ENCODE results near the gene CHSY1. TPM values are rescaled to one million over a fixed set of nuclear protein-coding genes. Genes with fewer than 3 reads are reported as not detected.

Gene CHSY1
- total RNA-seq, 1 experiment from 2014 or later, result 29.8 TPM

DNA sequence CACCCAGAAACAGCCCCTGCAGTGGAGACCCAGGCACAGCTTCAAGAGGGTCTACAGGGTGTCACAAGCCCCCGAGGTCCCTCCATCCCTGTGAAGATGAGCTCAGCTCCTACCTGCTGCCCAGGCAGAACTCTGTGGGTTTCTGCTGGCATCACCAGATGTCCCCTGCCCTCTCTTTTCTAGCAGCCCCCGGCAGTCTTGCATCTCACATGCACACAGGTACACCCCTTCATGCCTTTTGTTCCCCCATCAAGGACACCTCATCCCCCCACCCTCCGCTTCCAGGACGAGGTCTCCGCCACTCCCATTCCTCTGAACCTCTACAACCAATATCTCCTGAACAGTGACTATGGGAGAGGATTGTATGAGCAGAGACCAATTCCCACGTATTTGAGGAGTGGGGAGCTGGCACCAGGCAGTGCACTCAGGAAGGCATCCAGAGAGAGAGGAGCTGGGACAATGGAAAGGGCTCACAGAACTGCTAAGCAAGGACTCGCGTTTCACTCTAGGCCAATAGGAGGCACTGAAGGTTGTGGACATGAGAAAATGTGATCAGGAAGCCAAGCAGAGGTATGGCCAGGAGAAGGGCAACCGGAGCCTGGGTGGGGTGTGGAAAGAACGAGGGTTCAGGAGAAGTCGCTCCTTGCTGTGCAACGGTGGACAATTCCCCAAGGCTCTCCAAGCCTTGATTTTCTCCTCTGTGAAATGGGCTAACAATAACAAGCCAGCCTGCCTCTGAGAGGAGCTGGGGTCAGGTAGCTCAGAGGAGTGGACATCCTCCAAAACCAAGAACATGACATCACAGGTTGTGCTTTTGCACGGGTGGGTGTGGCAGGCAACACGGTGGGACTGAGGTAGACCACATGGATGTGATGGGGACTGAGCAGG is 115.2 kb downstream of the CHSY1 start:
- BruUV-seq (replicated peaks), result no TSS peak
- H3K4me3 Mint-ChIP-seq (ENCODE audit: unreplicated experiment), result no peak overlapping the region
- H3K9me3 Mint-ChIP-seq (ENCODE audit: unreplicated experiment), result no peaks in the 10 kb centered on the region
- ChIA-PET POLR2A (no interaction called here), CTCF (interaction anchor here (1.4 kb wide), 1 partner anchor 219 kb away, joined by 3 read pairs; no protein-coding TSS in a partner anchor)
- no peaks in the 10 kb centered on the region for H3K27me3 Mint-ChIP-seq (ENCODE audit: insufficient read depth, unreplicated experiment)
- peaks cover 1% of the 10 kb centered on the region for H3K4me1 Mint-ChIP-seq (ENCODE audit: insufficient read depth, unreplicated experiment)
- peaks cover 2% of the 10 kb centered on the region for H3K36me3 Mint-ChIP-seq (ENCODE audit: insufficient read depth, unreplicated experiment)
- H3K27ac Mint-ChIP-seq (ENCODE audit: low read depth, unreplicated experiment), result no peak overlapping the region
- DNase-seq (ENCODE audit: unreplicated experiment), result no peak
- intact Hi-C loops (cut with micrococcal nuclease), result loop anchor here (5.0 kb wide), 1 partner anchor 51 kb away; no protein-coding TSS in a partner anchor
- TF ChIP-seq, protein P1, sequence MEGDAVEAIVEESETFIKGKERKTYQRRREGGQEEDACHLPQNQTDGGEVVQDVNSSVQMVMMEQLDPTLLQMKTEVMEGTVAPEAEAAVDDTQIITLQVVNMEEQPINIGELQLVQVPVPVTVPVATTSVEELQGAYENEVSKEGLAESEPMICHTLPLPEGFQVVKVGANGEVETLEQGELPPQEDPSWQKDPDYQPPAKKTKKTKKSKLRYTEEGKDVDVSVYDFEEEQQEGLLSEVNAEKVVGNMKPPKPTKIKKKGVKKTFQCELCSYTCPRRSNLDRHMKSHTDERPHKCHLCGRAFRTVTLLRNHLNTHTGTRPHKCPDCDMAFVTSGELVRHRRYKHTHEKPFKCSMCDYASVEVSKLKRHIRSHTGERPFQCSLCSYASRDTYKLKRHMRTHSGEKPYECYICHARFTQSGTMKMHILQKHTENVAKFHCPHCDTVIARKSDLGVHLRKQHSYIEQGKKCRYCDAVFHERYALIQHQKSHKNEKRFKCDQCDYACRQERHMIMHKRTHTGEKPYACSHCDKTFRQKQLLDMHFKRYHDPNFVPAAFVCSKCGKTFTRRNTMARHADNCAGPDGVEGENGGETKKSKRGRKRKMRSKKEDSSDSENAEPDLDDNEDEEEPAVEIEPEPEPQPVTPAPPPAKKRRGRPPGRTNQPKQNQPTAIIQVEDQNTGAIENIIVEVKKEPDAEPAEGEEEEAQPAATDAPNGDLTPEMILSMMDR (IDR thresholded peaks at IDR 0.05; ENCODE audit: unreplicated experiment), result no peak

DNA sequence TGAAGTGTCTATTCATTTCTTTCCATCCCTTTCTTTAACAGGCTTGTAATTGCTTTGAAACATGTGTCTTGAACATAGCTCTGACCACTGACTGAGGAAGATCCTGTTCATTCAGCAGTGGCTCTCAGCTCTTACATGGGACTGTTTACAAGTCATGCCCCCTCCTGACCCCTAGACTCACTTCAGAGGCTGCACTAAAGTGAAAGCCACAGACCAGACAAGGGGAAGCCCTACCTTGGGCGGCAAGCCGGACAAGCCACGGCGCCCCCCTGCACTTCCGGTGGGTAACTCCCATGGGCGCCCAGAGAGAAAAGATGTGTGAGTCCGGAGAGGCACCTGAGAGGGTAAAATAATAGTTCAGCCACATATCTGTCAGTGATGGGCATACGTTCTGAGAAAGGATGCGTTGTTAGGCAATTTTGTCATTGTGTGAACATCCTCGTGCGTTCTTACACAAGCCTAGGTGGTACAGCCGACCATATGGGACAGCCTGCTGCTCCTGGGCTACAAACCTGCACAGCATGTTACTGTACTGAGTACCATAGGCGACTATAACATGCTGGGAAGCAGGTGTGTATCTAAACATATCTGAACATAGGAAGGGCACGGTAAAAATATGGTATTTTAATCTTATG is 116.2 kb downstream of the CHSY1 start:
- H3K4me3 Mint-ChIP-seq (ENCODE audit: unreplicated experiment), result no peak overlapping the region
- ChIA-PET CTCF (interaction anchor here (0.6 kb wide), 1 partner anchor 117 kb away, joined by 3 read pairs; no protein-coding TSS in a partner anchor), POLR2A (no interaction called here)
- intact Hi-C loops (cut with micrococcal nuclease), result loop anchor here (5.0 kb wide), 1 partner anchor 52 kb away; no protein-coding TSS in a partner anchor
- BruUV-seq (replicated peaks), result no TSS peak
- H3K27ac Mint-ChIP-seq (ENCODE audit: low read depth, unreplicated experiment), result no peak overlapping the region
- no peak for DNase-seq (ENCODE audit: unreplicated experiment)
- no peaks in the 10 kb centered on the region for H3K27me3 Mint-ChIP-seq (ENCODE audit: insufficient read depth, unreplicated experiment)
- TF ChIP-seq, protein P1 (IDR thresholded peaks at IDR 0.05; ENCODE audit: unreplicated experiment), result no peak
- H3K9me3 Mint-ChIP-seq (ENCODE audit: unreplicated experiment), result no peaks in the 10 kb centered on the region
- H3K36me3 Mint-ChIP-seq (ENCODE audit: insufficient read depth, unreplicated experiment), result no peaks in the 10 kb centered on the region
- H3K4me1 Mint-ChIP-seq (ENCODE audit: insufficient read depth, unreplicated experiment), result peaks cover 8% of the 10 kb centered on the region

DNA sequence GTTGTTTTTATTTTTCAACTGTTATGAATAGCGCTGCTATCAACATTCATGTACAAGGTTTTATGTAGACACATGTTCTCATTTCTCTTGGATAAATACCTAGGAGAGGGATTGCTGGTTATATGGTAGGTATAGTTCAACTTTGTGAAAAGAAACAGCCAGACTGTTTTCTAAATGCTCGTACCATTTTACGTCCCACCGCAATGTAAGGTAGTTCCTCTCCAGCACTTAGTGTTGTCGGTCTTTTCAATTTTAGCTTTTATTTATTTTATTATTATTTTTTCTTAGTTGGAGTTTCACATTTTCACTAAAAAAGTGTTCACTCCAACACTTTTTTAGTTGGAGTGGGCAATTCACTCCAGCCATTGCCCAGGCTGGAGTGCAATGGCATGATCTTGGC is 117.1 kb downstream of the CHSY1 start:
- Mint-ChIP-seq H3K4me1 (ENCODE audit: insufficient read depth, unreplicated experiment) (peaks cover 8% of the 10 kb centered on the region), H3K27me3 (ENCODE audit: insufficient read depth, unreplicated experiment) (no peaks in the 10 kb centered on the region), H3K9me3 (ENCODE audit: unreplicated experiment) (peaks cover 7% of the 10 kb centered on the region), H3K4me3 (ENCODE audit: unreplicated experiment) (no peak overlapping the region), H3K27ac (ENCODE audit: low read depth, unreplicated experiment) (no peak overlapping the region), H3K36me3 (ENCODE audit: insufficient read depth, unreplicated experiment) (no peaks in the 10 kb centered on the region)
- no TSS peak for BruUV-seq (replicated peaks)
- TF ChIP-seq, protein P1 (IDR thresholded peaks at IDR 0.05; ENCODE audit: unreplicated experiment), result no peak
- POLR2A ChIA-PET, result no interaction called here
- DNase-seq (ENCODE audit: unreplicated experiment), result no peak
- intact Hi-C loops (cut with micrococcal nuclease), result loop anchor here (5.0 kb wide), 1 partner anchor 53 kb away; no protein-coding TSS in a partner anchor
- CTCF ChIA-PET, result interaction anchor here (0.6 kb wide), 1 partner anchor 118 kb away, joined by 3 read pairs; no protein-coding TSS in a partner anchor

DNA sequence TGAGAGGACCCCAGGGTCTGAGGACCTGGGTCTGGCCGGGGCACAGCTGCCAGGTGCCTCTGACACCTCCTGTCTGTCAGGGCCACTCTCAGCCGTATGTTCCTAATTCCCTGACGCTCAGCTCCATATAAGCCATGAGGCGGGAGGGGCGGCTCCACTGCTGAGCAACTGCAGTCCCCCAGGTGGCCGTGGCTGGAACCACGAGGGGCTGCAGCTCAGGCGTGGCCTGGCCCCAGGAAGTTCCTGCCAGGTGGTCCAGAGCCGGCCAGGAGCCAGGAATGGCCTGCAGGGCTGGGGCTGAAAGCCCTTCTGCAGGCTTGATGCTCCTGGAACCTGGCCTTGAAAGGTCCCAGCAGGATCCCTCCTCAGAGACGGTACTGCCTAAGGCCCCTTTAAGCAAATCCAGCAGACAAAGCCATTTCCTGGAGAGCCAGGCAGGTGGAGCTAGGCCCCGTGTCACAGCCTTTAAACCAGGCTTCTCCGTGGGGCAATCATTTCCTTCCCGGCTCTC is 118.0 kb downstream of the CHSY1 start:
- BruUV-seq (replicated peaks), result no TSS peak
- Mint-ChIP-seq H3K27ac (ENCODE audit: low read depth, unreplicated experiment) (no peak overlapping the region), H3K36me3 (ENCODE audit: insufficient read depth, unreplicated experiment) (no peaks in the 10 kb centered on the region), H3K4me1 (ENCODE audit: insufficient read depth, unreplicated experiment) (peaks cover 8% of the 10 kb centered on the region), H3K9me3 (ENCODE audit: unreplicated experiment) (peaks cover 7% of the 10 kb centered on the region), H3K27me3 (ENCODE audit: insufficient read depth, unreplicated experiment) (no peaks in the 10 kb centered on the region), H3K4me3 (ENCODE audit: unreplicated experiment) (no peak overlapping the region)
- CTCF ChIA-PET, result interaction anchor here (1.0 kb wide), 1 partner anchor 34 kb away, joined by 4 read pairs; no protein-coding TSS in a partner anchor
- POLR2A ChIA-PET, result no interaction called here
- intact Hi-C loops (cut with micrococcal nuclease), result no loop called here
- no peak for DNase-seq (ENCODE audit: unreplicated experiment)
- TF ChIP-seq, protein P1 (IDR thresholded peaks at IDR 0.05; ENCODE audit: unreplicated experiment), result no peak
